GM12801 (cell line): ENCODE data around the gene TAS1R3.

Source experiments
- TF ChIP-seq, protein P1 (sequence below): IDR thresholded peaks from one replicate; pipeline ENCODE4 v1.5.1; 2011; ENCODE audit warnings: control low read depth; ENCODE audit not compliant: insufficient read length; ENCODE audit errors: extremely low read depth

Gene TAS1R3

DNA sequence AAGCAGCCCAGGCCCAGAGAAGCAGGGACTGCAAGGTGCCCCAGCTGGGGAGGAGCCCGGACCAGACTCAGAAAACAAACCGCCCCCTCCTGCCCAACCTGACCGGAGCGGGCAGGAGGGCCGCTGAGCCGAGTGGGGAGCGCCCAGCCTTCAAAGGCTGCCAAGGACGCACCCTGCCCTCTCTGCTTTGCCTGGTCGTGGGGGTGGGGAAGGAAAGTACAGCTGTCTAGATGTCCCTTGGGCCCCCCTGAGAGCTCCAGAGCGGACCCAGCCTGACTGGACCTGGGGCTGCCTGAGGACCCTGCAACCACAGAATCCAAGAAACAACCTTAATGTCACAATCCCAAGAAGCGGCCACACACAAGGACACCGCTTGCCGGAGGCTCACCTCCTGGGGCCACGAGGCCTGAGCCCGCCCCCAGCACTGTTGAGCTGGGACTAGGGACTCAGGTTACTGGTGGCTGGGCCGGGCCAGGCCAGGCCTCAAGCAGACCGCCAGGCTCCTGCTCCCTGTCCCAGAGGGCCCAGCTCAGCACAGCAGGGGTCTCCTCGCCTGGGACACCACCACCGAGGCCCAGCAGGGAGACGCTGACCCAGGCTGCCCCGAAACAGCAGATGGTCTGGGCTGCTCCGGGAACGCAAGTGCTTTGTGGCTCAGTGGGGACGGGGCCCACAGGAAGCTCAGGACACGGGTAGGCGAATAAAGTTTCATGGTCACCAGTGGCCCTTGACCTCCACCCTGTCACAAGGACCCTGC, 16.8 kb downstream of the TAS1R3 start:
- TF ChIP-seq, protein P1, sequence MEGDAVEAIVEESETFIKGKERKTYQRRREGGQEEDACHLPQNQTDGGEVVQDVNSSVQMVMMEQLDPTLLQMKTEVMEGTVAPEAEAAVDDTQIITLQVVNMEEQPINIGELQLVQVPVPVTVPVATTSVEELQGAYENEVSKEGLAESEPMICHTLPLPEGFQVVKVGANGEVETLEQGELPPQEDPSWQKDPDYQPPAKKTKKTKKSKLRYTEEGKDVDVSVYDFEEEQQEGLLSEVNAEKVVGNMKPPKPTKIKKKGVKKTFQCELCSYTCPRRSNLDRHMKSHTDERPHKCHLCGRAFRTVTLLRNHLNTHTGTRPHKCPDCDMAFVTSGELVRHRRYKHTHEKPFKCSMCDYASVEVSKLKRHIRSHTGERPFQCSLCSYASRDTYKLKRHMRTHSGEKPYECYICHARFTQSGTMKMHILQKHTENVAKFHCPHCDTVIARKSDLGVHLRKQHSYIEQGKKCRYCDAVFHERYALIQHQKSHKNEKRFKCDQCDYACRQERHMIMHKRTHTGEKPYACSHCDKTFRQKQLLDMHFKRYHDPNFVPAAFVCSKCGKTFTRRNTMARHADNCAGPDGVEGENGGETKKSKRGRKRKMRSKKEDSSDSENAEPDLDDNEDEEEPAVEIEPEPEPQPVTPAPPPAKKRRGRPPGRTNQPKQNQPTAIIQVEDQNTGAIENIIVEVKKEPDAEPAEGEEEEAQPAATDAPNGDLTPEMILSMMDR: no peak

DNA sequence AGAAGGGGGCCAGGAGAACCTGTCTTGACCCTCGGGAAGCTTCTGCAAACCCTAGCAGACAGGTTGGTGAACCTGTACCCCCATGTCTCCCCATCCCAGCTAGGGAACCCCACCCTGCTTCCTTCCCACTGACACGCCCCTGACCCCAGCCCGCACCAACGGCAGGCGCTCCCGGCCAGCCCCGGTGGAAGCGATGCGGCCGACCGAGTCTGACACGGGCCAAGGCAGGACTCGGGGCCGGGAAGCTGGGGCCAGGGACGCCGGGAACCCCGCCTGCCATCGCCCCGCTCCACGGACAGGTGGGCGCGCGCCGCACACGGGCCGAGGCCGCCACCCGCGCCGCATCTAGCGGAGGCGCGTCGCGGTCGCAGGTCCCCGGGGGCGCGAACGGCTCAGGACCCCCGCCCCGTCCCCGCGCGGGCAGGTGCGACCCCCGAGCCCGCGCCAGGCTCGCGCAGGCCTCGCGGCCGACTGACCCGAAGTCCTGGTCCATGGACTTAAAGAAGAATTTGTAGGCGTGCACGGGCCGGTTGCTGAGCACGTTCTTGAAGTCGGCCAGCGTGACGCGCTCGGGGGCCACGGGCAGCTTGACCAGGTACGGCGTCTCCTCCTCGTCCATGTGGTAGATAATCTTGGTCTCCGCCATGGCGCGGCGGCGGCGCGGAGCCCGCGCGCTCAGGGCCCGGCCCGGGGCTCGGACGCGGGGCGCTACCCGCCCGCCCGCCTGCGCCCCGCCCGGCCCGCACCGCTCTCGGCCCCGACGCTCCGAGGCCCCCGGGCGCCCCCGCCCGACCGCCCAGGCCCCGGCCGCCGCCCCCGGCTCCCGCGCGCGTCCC, 17.6 kb downstream of the TAS1R3 start:
- TF ChIP-seq, protein P1: no peak

DNA sequence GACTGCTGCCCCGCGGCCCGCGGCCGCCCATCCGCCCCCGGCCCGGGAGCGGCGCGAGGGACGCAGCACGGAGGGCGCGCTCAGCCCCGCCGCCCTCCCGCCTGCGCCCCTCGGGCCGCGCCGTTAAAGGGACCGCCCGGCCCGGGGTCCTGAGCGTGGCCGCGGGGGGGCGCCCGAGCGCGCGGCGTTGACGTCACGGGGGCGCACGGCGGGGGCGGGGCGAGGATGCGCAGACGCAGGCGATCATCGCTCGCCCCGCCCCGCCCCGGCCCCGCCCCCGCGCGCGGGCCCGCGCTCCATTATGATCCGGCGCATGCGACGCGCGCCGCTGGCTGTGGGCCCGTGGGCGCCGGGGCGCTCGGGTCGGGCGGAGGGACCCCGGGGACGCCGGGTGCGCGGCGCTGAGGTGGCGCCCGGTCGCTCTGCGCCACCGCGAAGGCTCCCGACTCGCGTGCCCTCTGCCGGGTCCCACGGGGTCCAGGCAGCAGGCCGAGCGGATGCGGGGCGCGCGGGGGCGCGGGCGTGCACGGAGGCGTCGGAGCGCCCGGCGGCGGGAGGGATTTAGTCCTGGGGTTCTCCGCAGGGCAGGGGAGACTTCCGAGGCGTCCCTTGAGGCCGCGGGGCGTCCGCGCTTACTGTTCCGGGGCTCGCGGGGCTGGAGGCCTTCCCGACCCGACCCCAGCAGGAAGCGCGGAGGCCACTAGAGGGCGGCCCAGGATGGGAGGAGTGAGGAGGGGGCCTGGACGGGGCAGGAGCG, 18.4 kb downstream of the TAS1R3 start, which contains the start of gene DVL1:
TSS of gene DVL1 (minus strand) at position 163 of the 757 bp plus-strand sequence. CDS start 353 bp downstream, outside the sequence.
- TF ChIP-seq, protein P1: no peak

DNA sequence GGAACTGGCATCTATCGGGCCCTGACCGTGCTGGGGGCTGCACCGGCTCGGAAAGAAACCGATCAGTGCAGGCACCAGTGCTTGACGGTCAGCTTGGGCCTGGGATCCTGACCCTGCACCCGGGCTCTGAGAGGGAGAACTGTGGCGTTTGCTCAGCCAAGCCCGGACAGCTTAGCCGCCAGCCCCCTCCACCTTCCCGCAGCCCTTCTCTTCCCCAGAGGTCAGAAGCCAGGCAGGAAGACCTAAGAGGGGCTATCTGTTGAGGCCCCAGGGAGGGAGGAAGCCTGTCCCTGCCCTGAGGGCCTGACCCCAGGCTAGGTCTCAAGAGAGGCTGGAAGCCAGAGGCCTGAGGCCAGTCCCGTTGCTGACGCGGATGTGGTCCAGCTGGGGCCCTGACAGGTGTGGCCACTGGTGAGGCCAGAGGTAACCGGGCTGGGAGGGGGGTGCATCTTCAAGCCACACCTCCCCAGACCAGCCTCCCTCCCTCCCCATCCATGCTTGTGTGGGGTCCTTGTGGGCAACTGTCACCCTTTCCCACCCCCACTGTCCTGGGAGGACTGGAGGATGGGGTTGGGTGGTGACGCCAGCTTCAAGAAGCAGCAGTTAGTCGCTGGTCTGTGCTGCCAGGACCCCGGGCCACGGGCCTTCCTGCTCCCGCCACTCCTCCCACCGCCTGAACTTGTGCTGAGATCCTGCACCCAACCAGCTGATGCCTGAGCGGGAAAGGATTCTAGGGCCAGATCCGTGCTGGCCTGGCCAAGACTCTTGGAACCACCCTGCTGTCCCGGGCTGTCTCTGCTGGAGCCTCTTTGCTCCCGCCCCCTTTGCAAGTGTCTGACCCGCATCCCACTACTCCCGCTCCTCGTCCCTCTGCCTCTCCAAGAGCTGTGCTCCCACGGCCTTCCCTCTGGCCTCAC, 20.7 kb downstream of the TAS1R3 start:
- TF ChIP-seq, protein P1: no peak

DNA sequence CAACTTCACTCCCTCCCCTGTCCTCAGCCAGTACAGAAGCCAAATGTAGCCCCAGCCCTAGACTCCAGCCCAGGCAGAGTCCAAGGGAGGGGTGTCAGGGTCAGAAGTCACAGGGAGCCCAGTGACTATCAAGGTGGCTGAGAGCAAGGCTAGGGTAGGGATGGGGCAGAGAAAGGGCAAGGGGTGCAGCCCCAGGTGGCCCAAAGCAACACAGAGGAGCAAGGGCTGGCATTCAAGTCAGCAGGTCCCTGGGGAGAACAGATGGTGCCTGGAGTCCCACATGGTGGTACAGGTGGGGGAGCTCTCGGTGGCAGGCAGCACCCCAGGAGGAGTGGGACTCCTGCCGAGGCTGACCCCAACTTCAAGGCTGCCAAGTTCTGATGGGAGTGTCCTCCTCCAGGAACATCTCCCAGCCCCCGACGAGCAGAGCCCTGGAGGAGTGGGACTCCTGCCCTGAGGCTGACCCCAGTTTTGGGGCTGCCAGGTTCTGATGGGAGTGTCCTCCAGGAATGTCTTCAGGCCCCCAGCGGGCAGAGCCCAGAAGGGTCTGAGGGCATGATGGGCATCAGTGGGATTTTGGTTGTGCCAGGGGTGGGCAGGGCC, 21.8 kb downstream of the TAS1R3 start:
- TF ChIP-seq, protein P1: no peak

DNA sequence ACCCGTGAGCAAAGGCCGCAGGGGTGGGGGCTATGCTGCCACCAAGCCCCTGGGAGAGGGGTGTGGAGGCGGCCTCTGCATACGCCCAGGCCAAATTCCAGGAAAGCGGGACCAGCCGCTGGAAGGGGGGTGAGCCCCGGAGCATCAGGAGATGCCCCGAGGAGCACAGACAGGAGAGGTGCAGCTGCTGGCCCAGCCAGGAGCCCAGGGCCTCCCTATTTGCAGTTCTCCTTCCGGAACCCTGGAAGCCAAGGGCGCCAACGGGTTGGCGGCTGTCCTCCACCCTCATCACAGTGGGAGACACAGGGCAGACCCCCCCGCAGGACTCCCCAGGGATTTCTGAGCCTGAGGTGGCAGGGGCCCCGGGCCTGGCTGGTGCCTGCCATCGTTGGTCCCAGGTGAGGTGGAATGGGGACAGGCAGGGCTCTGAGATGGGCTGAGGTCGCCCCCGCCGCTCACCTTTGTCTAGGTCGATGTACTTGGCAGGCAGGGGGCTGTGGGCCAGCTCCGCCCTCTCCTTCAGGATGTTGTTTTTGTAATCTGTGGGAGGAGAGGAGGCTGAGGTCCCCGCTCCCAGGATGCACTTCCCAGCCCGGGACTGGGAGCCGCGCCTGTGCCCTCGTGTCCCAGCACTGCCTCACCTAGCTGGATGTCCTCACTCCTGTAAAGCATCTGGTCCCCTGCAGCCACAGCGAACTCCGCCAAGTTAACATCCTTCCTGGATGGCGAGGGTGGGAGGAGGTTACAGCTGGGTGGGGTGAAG, 22.5 kb downstream of the TAS1R3 start:
- TF ChIP-seq, protein P1: no peak
